Caco-2 (cell line): Measurements from ENCODE around the gene KIF18A. TPM values are rescaled to one million over a fixed set of nuclear protein-coding genes. Genes with fewer than 3 reads are reported as not detected.

Experiments used
- BruUV-seq: library from RNA; stranded (reverse); fragments of 400-500 nt; replicated peaks from 2 replicates; lab custom pipeline; 2021; lab: Mats Ljungman, UMichigan
- CTCF ChIA-PET: fragments of 300-600 bp; sonication (Branson Sonifier 250); formaldehyde crosslinking; loops from one replicate; lab custom pipeline; 2022; ENCODE audit warnings: antibody characterized with exemption; lab: Charles Lee
- POLR2A ChIA-PET: fragments of 300-600 bp; sonication (Branson Sonifier 250); formaldehyde crosslinking; loops from one replicate; lab custom pipeline; 2022; ENCODE audit warnings: antibody characterized with exemption; lab: Charles Lee
- DNase-seq, 2 experiments: peaks; one replicate each; pipeline versions ENCODE4 v3.0.0 to v3.0.0-alpha.2; 2020 to 2022
- H3K27me3 ChIP-seq: replicated peaks from 2 replicates; pipeline ENCODE4 v1.6.0; 2011; ENCODE audit warnings: low read length; ENCODE audit not compliant: control insufficient read depth, insufficient read depth
- H3K36me3 ChIP-seq: 2 replicates; pipeline ENCODE4 v1.5.1; 2011; ENCODE audit warnings: low read length; ENCODE audit not compliant: control insufficient read depth, insufficient read depth
- H3K4me1 ChIP-seq: fragments of 250-450 bp; sonication (Bioruptor Pico); 2 replicates; pipeline ENCODE4 v1.5.1; 2020; ENCODE audit warnings: mild to moderate bottlenecking
- H3K4me3 ChIP-seq: 2 replicates; pipeline ENCODE4 v1.5.1; 2011; ENCODE audit warnings: low read depth, mild to moderate bottlenecking, control low read depth, low read length
- H3K9me3 ChIP-seq: fragments of 250-450 bp; sonication (Bioruptor Pico); 2 replicates; pipeline ENCODE4 v1.5.1; 2020; ENCODE audit warnings: mild to moderate bottlenecking, moderate library complexity
- H3K27ac Mint-ChIP-seq: one replicate; pipeline ENCODE4 v1.8.0; 2022; ENCODE audit warnings: mixed read lengths; ENCODE audit not compliant: unreplicated experiment
- H3K27me3 Mint-ChIP-seq: one replicate; pipeline ENCODE4 v1.8.0; 2022; ENCODE audit warnings: mixed read lengths; ENCODE audit not compliant: insufficient read depth, unreplicated experiment
- H3K36me3 Mint-ChIP-seq: one replicate; pipeline ENCODE4 v1.8.0; 2022; ENCODE audit warnings: mild to moderate bottlenecking, mixed read lengths; ENCODE audit not compliant: insufficient read depth, unreplicated experiment
- H3K4me1 Mint-ChIP-seq: one replicate; pipeline ENCODE4 v1.8.0; 2022; ENCODE audit warnings: low read depth, mixed read lengths; ENCODE audit not compliant: unreplicated experiment
- H3K4me3 Mint-ChIP-seq: one replicate; pipeline ENCODE4 v1.8.0; 2022; ENCODE audit warnings: mild to moderate bottlenecking, moderate library complexity, mixed read lengths; ENCODE audit not compliant: unreplicated experiment
- H3K9me3 Mint-ChIP-seq: one replicate; pipeline ENCODE4 v1.8.0; 2022; ENCODE audit warnings: mixed read lengths; ENCODE audit not compliant: unreplicated experiment
- intact Hi-C: fragments of 100-400 bp; cut with micrococcal nuclease; formaldehyde crosslinking; loops from one replicate; pipeline ENCODE4 v1.10.0; 2022; ENCODE audit not compliant: unreplicated experiment
- microRNA-seq: library from miRNA; unstranded; fragments of <30 nt; microRNA quantifications from one replicate; pipeline ENCODE4 v1.2.0, GENCODE V29; 2022
- total RNA-seq: library from RNA; stranded (reverse); gene quantifications from 2 replicates; pipeline ENCODE4 v1.2.3, GENCODE V29; 2022
- TF ChIP-seq, protein P1 (sequence below), 2 experiments: fragments of 200-600 bp in 1 of 2; IDR thresholded peaks; 1 replicate in 1 of 2; 2 replicates in 1 of 2; pipeline versions ENCODE4 v1.5.1 to v1.8.0; 2011 to 2022; ENCODE audit warnings: antibody characterized with exemption in 1 of 2, control low read depth in 1 of 2, inconsistent platforms in 1 of 2, low read depth in 1 of 2, low read length in 1 of 2, mild to moderate bottlenecking in 1 of 2, moderate library complexity in 1 of 2; ENCODE audit not compliant: insufficient read depth in 1 of 2, severe bottlenecking in 1 of 2, unreplicated experiment in 1 of 2

KIF18A gene
- total RNA-seq, 1 experiment from 2014 or later: 22.3 TPM

DNA sequence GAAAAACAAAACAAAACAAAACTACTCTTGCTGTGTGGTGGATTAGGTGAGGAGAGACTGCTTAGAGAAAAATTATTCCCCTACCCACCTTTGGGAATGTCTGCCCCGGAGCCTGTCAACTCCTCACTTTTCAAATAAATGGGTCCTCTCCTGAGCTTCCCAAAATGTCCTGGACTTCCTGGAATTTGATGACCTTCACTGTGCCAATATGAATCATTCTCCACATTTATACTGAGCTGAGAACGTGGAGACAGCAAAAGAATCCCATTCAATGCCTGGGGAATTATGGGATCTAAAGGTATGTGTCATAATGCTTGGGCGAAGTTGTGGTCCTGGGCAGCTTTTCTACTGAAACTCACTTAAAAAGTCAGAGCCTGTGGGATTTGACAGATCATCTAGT lies 136.8 kb downstream of the KIF18A start:
- ChIA-PET POLR2A (no interaction called here), CTCF (no interaction called here)
- no peaks in the 10 kb centered on the region for H3K36me3 Mint-ChIP-seq

More for the DNA sequence above, 136.8 kb downstream of the KIF18A start:
- H3K9me3 Mint-ChIP-seq: no peaks in the 10 kb centered on the region
- H3K27me3 Mint-ChIP-seq: no peaks in the 10 kb centered on the region
- no peak overlapping the region for H3K27ac Mint-ChIP-seq
- H3K4me3 ChIP-seq: no peak overlapping the region
- H3K4me3 Mint-ChIP-seq: no peak overlapping the region
- DNase-seq: no peak
- intact Hi-C loops: no loop called here
- peaks cover 7% of the 10 kb centered on the region; the same call in 1 of the 2 replicates for H3K4me1 ChIP-seq
- no peaks in the 10 kb centered on the region for H3K27me3 ChIP-seq
- TF ChIP-seq, protein P1, sequence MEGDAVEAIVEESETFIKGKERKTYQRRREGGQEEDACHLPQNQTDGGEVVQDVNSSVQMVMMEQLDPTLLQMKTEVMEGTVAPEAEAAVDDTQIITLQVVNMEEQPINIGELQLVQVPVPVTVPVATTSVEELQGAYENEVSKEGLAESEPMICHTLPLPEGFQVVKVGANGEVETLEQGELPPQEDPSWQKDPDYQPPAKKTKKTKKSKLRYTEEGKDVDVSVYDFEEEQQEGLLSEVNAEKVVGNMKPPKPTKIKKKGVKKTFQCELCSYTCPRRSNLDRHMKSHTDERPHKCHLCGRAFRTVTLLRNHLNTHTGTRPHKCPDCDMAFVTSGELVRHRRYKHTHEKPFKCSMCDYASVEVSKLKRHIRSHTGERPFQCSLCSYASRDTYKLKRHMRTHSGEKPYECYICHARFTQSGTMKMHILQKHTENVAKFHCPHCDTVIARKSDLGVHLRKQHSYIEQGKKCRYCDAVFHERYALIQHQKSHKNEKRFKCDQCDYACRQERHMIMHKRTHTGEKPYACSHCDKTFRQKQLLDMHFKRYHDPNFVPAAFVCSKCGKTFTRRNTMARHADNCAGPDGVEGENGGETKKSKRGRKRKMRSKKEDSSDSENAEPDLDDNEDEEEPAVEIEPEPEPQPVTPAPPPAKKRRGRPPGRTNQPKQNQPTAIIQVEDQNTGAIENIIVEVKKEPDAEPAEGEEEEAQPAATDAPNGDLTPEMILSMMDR (IDR thresholded peaks at IDR 0.05; ENCODE audit: insufficient read depth in 1 of 2, low read depth in 1 of 2, low read length in 1 of 2, severe bottlenecking in 1 of 2, unreplicated experiment in 1 of 2): no peak
- peaks cover 7% of the 10 kb centered on the region for H3K4me1 Mint-ChIP-seq
- no TSS peak for BruUV-seq
- no peaks in the 10 kb centered on the region for H3K36me3 ChIP-seq
- no peaks in the 10 kb centered on the region for H3K9me3 ChIP-seq

Small RNA genes within 50 kb of the gene (microRNA-seq; reads per million reads assigned to microRNA genes)
- not detected for gene MIR610

Other genes with a start within 250 kb of the KIF18A start
- 14.4 and 15.2 TPM in 2 replicates for gene METTL15, start 232 bp upstream of the KIF18A start, total RNA-seq